Skeletal muscle tissue (tissue), 4 donors: ENCODE results near the gene MYL5. TPM values are rescaled to one million over a fixed set of nuclear protein-coding genes. Genes with fewer than 3 reads are reported as not detected.
"Not testable (repeated sequence)": the region's sequence is repeated elsewhere in the genome, so short reads cannot be mapped to it uniquely, and the experiment has no call there.

Experiments
- H3K27ac ChIP-seq: one replicate; pipeline ENCODE4 v1.7.0; 2013; ENCODE audit warnings: mild to moderate bottlenecking, low read depth, low read length, inconsistent platforms
- H3K27me3 ChIP-seq, 3 donors: one replicate each; pipeline ENCODE4 v1.7.0; 2013; ENCODE audit warnings: low read length in 3 of 3; ENCODE audit not compliant: control insufficient read depth in 3 of 3, insufficient read depth in 3 of 3
- H3K36me3 ChIP-seq, 3 donors: one replicate each; pipeline ENCODE4 v1.7.0; 2013; ENCODE audit warnings: low read length in 3 of 3; ENCODE audit not compliant: control insufficient read depth in 3 of 3, insufficient read depth in 3 of 3
- H3K4me1 ChIP-seq, 3 donors: one replicate each; pipeline ENCODE4 v1.7.0; 2013; ENCODE audit warnings: low read length in 3 of 3, mild to moderate bottlenecking in 3 of 3; ENCODE audit not compliant: control insufficient read depth in 3 of 3, insufficient read depth in 3 of 3
- H3K4me3 ChIP-seq, 3 donors: one replicate each; pipeline ENCODE4 v1.7.0; 2013; ENCODE audit warnings: low read length in 3 of 3
- H3K9ac ChIP-seq, 3 donors: one replicate each; pipeline ENCODE4 v1.7.0; 2013; ENCODE audit warnings: low read length in 3 of 3, mild to moderate bottlenecking in 3 of 3, moderate library complexity in 2 of 3, low read depth in 1 of 3
- H3K9me3 ChIP-seq, 3 donors: one replicate each; pipeline ENCODE4 v1.7.0; 2013; ENCODE audit warnings: low read length in 3 of 3; ENCODE audit not compliant: control insufficient read depth in 3 of 3
- total RNA-seq: library from RNA; depleted of rRNA; stranded (reverse); fragments of >200 nt; gene quantifications from one replicate; pipeline ENCODE4 v1.2.3, GENCODE V29; 2014
- donor health status: Osteomylitis.

MYL5 gene
- total RNA-seq, 1 donor from 2014 or later = 978 TPM

DNA sequence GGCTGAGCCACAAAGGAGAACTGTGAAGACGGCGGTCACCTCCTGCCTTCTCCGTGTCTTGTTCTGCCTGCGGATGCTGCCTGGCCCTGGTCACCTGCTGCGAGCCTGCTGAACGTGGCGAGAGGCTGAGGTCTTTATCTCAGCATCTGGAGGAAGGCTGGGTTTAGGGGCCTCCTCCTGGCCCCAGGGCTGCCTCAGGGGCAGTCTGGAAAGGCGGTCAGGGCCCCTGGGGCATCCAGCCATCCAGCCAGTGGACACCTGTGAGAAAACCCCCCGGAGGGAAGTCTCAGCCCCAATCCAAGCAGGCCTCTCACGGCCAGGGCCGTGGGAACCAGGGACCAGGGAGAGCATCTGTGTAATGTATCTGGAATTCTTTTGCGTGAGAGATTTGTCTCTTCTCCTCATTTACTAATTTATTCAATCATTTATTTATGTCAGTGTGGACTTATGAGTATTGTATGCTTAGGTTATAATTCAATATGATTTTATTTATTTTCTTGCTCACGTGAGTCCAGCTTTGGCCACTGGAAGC lies 37.6 kb upstream of the MYL5 start:
- Histone ChIP-seq H3K36me3 (no peaks in the 10 kb centered on the region), H3K9me3 (peaks cover 0 to 6% (median 4%) of the 10 kb centered on the region in 3 donors), H3K27ac (no peak overlapping the region), H3K9ac (no peak overlapping the region), H3K4me1 (no peaks in the 10 kb centered on the region), H3K27me3 (peaks cover 14 to 25% (median 21%) of the 10 kb centered on the region in 3 donors), H3K4me3 (no peak overlapping the region)

DNA sequence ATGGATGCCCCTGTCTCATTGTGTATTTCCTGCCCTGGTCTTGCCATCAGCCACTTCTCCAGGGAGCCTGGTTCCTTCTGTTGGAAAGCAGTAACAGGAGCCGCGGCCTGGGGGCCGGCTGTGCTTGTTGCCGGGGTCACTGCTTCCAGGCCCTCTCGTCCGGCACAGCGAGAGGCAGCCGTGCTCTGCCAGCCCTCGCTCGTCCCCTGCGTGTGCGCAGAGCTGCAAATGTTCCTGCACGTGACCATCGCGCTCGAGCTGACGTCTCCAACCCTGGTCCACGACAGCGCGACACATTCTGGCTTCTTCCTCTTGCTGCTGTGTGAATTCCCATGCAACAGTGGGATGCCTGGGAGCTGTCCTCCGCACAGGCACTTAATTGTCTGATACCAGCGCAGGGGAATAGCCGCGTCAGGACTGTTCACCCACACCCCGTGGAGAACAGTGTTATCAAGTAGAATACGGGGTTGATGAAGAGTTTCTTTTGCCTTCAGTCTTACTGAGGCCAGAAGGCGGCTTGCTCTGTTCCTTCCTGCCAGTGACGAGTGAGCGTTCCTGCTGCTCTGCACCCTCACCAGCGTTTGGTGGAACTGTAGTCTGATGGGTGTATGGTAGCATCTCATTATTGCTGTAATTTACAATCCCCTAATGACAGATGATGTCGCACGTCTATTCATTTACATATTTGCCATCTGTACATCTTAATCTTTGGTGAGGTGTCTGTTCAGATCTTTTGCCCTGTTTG lies 36.6 kb upstream of the MYL5 start:
- Histone ChIP-seq H3K9me3 (peaks cover 0 to 2% (median 0%) of the 10 kb centered on the region in 3 donors), H3K27ac (no peak overlapping the region), H3K9ac (no peak overlapping the region), H3K27me3 (peaks cover 14 to 25% (median 20%) of the 10 kb centered on the region in 3 donors), H3K36me3 (no peaks in the 10 kb centered on the region), H3K4me1 (no peaks in the 10 kb centered on the region), H3K4me3 (no peak overlapping the region)

DNA sequence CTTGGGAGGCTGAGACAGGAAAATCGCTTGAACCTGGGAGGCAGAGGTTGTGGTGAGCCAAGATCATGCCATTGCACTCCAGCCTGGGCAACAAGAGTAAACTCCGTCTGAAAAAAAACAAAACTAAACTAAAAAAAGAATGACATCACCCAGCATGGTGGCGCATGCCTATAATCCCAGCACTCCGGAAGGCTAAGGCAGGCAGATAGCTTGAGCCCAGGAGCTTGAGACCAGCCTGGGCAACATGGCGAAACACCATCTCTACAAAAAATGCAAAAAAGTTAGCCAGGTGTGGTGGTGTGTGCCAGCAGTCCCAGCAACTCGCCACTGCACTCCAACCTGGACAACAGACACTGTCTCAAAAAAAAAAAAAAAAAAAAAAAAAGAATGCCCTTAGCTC lies 32.0 kb upstream of the MYL5 start:
- H3K9ac ChIP-seq, H3K4me3 ChIP-seq, H3K9me3 ChIP-seq, H3K36me3 ChIP-seq, H3K4me1 ChIP-seq, H3K27ac ChIP-seq: not testable (repeated sequence)
- H3K27me3 ChIP-seq = peaks cover 10 to 18% (median 13%) of the 10 kb centered on the region in 3 donors

DNA sequence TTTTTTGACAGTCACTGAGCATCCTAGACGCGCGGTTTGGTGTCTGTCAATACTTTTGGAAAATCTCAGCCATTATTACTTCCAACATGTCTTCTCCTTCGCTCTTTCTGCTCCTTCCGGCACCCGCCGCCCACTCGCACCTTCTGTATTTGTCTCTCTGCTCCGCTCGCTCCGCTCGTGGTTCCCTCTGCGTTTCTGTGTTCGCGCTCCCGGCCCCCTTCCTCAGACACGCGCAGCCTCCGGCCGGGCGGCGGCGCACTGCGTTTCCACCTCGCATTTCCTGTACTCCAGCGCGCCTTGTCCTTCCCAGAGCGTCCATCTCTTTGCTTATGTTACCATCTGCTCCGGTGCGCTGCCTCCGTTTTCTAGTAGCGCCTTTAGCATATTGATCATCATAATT lies 27.9 kb upstream of the MYL5 start:
- no peak overlapping the region for H3K4me3 ChIP-seq

DNA sequence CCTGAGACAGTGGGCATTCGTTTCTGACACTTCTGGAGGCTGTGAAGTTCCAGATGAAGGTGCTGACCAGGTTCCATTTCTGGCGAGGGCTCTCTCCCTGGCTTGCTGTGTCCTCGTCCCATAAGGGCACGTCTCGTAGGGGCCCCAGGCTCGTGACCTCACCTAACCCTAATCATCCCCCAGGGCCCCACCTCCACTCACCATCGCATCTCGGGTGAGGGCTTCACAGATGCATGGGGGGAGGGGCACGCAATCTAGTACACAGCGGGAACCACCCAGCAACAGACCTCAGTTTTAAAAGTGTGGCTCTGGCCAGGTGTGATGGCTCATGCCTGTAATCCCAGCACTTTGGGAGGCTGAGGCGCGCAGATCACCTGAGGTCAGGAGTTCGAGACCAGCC lies 26.9 kb upstream of the MYL5 start:
- Histone ChIP-seq H3K36me3 (no peaks in the 10 kb centered on the region), H3K9ac (no peak overlapping the region), H3K27me3 (peaks cover 7 to 30% (median 22%) of the 10 kb centered on the region in 3 donors), H3K4me1 (peaks cover 0 to 5% (median 2%) of the 10 kb centered on the region in 3 donors), H3K9me3 (peaks cover 0 to 2% (median 0%) of the 10 kb centered on the region in 3 donors), H3K27ac (no peak overlapping the region), H3K4me3 (no peak overlapping the region)

More for the DNA sequence above, 27.9 kb upstream of the MYL5 start:
- no peaks in the 10 kb centered on the region for H3K36me3 ChIP-seq
- peaks cover 7 to 25% (median 22%) of the 10 kb centered on the region in 3 donors for H3K27me3 ChIP-seq
- H3K4me1 ChIP-seq = peaks cover 0 to 5% (median 2%) of the 10 kb centered on the region in 3 donors
- no peak overlapping the region for H3K27ac ChIP-seq
- peaks cover 0 to 2% (median 2%) of the 10 kb centered on the region in 3 donors for H3K9me3 ChIP-seq
- no peak overlapping the region for H3K9ac ChIP-seq

DNA sequence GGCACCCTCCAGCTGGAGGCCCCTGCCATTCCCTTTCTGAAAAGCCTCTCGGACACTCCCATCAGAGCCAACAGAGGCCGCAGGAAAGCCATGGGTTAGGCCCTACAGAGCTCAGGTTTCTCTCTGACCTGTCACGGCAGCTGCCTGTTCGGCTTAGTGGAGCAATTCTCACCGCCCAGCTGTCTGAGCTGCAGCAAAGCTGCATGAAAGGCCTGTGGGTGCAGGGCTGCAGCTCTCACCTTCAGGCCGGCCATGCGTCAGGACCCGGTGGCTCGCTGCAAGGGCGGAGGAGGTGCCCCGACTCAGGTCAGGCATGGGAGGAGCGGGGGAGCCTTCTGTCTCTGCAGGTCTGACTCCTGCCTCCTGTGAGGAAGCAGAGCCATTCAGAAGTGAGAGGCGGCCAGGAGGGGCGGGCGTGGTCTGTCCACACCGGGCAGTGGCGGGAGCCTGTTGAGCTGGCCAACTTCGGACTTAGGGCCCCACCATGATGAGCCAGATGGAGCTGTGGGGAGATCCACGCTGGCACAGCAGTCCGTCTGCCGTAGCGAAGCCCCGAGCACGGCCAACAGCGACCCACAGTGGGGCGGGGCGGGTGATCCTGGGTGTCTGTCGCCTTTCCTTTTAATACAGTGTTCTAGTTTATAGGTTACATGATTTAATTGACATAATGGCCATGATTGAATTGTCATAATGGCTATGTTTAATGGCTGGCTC lies 25.6 kb upstream of the MYL5 start:
- Histone ChIP-seq H3K4me3 (no peak overlapping the region), H3K27me3 (peaks cover 11 to 30% (median 26%) of the 10 kb centered on the region in 3 donors), H3K36me3 (no peaks in the 10 kb centered on the region)

DNA sequence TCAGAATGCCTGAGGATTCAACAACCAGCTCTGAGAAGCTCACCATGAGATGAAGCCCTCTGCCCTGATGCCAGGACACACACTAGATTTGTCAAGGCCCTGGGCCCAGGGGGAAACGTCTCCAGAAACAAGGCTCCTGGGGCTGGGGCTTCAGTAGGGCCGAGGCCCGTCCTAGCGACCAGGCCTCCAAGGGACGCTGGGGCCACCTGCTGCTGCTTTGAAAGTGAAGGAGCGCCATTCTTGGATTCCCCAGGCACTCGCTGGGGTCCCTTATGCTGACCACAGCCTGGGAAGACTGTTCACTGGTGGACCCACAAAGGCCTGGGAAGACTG lies 25.1 kb upstream of the MYL5 start:
- peaks cover 0 to 5% (median 2%) of the 10 kb centered on the region in 3 donors for H3K4me1 ChIP-seq
- H3K9me3 ChIP-seq = peaks cover 0 to 2% (median 0%) of the 10 kb centered on the region in 3 donors
- no peak overlapping the region for H3K4me3 ChIP-seq
- H3K27ac ChIP-seq = no peak overlapping the region
- H3K9ac ChIP-seq = no peak overlapping the region
- peaks cover 14 to 32% (median 30%) of the 10 kb centered on the region in 3 donors for H3K27me3 ChIP-seq
- H3K36me3 ChIP-seq = no peaks in the 10 kb centered on the region

More for the DNA sequence above, 25.6 kb upstream of the MYL5 start:
- Histone ChIP-seq H3K27ac (no peak overlapping the region), H3K4me1 (peaks cover 0 to 5% (median 2%) of the 10 kb centered on the region in 3 donors), H3K9ac (peak overlapping the region in 1 of 3 donors; percentile 40), H3K9me3 (peaks cover 0 to 2% (median 0%) of the 10 kb centered on the region in 3 donors)

DNA sequence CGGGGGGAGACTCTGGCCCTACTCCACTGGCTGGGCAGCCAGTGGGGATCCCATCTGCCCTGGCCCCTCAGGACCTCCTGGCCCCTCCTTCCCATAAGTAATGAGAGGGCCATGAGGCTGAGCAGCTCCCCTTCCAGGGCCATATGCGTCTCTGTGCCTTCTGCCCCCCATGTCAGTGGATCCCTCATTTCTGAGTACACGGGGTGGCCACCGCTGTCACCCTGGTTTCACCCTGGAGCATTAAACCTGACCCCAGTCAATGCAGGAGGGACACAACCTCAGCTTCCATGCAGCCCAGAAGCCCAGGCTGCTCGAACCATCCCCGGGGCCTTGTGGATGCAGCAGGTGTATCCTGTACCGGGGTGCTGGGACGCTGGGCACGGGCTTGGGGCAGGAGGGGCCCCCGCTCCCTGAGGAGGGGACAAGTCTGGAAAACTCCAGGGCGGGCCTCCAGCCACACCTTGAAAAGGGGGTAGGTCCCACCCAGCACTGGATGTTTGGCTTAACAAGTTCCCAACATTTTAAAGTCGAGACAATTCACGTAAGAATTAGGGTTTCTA lies 24.5 kb upstream of the MYL5 start:
- Histone ChIP-seq H3K27ac (no peak overlapping the region), H3K9me3 (no peaks in the 10 kb centered on the region), H3K4me3 (no peak overlapping the region), H3K36me3 (no peaks in the 10 kb centered on the region), H3K9ac (no peak overlapping the region), H3K4me1 (peaks cover 0 to 5% (median 2%) of the 10 kb centered on the region in 3 donors), H3K27me3 (peaks cover 18 to 38% (median 36%) of the 10 kb centered on the region in 3 donors)

DNA sequence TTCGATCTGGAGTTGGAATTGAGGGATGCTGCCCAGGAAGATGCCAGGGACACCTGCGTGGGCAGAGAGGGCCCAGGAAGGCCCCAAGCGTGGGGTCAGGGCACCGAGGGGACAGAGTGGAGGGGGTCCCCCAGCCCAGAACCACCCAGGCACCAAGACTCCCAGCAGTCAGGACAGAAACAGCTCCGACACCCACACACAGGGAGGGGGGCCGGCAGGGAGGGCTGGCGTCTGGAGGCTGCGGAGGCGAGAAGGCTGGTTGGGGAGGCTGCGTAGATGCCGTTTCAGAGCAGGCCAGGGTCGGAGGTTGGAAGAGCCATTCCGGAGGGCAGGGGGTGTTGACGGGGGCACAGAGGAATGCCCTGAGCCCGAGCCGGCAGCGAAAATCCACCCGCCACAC lies 23.9 kb upstream of the MYL5 start:
- Histone ChIP-seq H3K4me1 (peaks cover 0 to 5% (median 2%) of the 10 kb centered on the region in 3 donors), H3K27me3 (peaks cover 24 to 43% (median 42%) of the 10 kb centered on the region in 3 donors), H3K9ac (no peak overlapping the region), H3K36me3 (no peaks in the 10 kb centered on the region), H3K4me3 (no peak overlapping the region), H3K9me3 (no peaks in the 10 kb centered on the region), H3K27ac (no peak overlapping the region)
